GM18505 (cell line): ENCODE measurements around the gene SHISA6.

Source experiments
- ATAC-seq: cut with Tn5 transposase; IDR thresholded peaks from one replicate; pipeline ENCODE4 v1.9.1; 2021; ENCODE audit not compliant: unreplicated experiment
- POLR2A ChIP-seq: IDR thresholded peaks from 4 replicates; pipeline ENCODE4 v1.6.1; 2011; ENCODE audit warnings: borderline replicate concordance; ENCODE audit not compliant: insufficient read depth, insufficient read length; ENCODE audit errors: extremely low read depth

The SHISA6 gene

DNA sequence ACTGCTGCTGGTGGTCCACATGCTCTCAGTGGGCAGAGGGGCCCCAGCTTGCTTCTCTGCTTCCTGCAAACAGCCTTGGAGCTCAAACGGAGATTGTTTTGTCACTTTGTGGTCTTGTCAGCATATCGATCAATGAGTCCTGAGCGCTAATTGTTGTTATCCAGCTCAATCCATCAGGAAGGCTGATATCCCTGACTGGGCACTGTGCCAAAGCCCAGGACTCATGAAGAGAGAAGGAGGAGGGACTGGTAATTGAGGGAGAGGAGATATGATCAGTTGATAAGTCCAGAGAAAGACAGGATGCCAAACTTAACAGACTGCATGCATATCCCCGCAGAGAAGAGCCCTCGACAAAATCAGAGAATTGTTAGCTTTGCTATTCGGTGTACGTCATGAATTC lies 298.6 kb downstream of the SHISA6 start:
- no peak for TF ChIP-seq POLR2A
- ATAC-seq, result no peak

- no peak for ATAC-seq
- no peak for TF ChIP-seq POLR2A
Measured at GRCh38 chr17:11545002-11545401, 304.0 kb downstream of the SHISA6 start.

- ATAC-seq, result no peak
- no peak for TF ChIP-seq POLR2A
Measured at GRCh38 chr17:11545696-11546095, 304.7 kb downstream of the SHISA6 start.

GRCh38 chr17:11547853-11548252 lies 306.8 kb downstream of the SHISA6 start:
- no peak for TF ChIP-seq POLR2A
- ATAC-seq, result no peak

- no peak for ATAC-seq
- no peak for TF ChIP-seq POLR2A
Measured at GRCh38 chr17:11548398-11548797, 307.4 kb downstream of the SHISA6 start.

DNA sequence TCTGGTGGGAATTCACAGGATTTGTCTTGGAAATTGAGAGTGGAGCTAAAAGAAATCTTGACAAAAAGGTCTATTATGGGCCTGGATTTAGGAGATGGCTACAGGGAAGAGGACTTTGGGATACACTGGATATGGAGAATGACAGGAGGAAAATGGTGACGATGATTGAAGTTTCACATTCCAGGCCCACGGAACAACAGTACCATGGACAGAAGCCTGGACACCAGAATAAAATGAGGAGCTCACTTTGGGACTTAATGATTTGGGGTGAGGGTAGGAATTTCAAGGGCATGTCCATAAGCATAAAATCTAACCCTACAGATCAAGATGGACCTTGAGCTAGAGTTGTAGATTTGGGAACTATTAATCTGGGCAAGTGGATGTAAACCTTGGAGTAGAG lies 309.4 kb downstream of the SHISA6 start:
- no peak for ATAC-seq
- no peak for TF ChIP-seq POLR2A

DNA sequence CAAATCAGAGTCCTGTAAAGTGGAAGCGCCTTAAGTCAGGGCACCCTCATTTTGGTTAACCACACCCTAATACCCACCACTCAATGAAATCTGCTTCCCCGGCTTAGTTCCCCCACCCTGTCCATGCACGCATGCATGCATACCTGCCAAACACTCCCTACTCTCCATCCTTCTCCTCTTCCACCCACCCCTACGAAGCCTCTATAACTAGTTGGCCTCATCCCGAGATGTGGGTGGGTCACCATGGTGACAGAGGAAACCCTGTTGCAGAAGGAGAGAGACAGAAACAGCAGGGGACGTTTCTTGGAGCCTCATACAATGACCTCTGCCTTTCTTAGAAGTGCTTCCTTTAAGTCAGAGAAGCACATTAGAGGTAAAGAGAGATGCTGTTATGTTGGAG lies 310.4 kb downstream of the SHISA6 start:
- ATAC-seq, result no peak
- TF ChIP-seq POLR2A, result no peak

DNA sequence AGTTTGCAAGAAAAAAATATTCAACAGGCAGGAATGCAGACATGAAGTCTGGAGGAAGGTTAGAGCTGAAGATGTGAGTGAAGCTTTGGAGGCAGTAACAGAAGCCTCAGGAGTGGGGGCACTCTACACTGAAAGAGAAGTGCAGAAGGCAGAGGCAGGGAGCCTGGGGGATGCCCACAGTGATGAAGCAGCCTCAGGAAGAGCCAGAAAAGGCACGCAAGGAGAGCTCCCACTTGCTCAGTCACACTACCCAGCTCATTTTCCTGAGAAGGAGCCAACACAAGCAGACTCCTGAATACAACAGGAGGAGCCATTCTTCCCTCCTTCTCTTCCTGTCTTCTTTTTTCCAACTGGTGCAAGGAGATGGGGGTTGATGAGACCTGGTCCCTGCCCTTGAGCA lies 312.1 kb downstream of the SHISA6 start:
- ATAC-seq, result no peak
- no peak for TF ChIP-seq POLR2A

DNA sequence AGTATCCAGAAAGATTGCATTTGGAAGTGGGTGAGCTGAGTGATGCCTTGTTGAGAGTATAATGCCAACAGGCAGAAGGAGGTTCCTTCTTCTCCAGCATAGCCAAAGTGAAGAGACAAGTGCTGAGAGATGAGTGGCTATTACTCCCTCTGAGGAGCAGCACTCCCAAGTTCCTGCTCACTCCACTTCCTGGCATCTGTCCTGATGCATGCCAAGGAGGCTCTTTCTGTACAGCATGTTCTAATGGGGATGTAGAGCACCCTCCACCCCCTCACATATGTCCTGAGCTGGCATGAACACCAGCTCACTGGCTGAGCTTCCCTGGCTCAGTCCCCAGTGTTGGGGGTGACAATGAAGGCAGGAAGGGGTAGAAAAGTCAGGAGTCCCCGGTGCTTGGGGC lies 313.0 kb downstream of the SHISA6 start:
- ATAC-seq, result no peak
- no peak for TF ChIP-seq POLR2A

DNA sequence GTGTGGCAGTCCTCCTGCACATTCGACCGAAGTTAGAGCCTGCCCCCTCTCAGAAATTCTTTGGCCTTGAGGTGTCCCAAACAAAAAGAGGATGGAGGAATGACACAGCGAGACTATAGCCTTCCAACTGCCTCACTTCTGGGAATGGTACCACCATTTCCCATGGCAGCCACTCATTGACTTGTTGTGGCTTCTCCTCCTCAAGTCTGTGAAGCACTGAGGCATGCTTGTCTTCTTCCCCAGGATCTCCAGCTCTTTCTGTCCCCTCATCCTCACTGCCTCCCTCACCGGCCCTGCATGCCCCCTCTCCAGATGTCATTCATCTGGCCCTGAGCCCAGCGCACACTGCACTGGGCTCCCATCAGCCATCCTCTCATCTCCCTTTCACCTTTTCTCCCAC lies 313.5 kb downstream of the SHISA6 start:
- TF ChIP-seq POLR2A, result no peak
- no peak for ATAC-seq

DNA sequence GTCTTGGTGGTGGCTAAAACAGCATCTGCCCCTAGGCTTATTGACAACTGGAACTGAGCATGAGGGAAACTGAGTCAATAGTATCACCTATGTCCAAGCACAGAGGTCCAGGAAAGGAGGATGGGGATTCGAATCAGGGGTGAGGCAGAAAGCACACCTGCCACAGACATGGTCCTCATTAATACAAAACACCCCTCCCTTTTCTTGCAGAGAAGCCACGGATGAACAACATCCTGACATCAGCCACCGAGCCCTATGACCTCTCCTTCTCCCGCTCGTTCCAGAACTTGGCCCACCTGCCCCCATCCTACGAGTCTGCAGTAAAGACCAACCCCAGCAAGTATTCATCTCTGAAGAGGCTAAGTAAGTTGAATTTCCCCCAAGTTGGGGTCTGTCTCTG lies 314.5 kb downstream of the SHISA6 start:
- ATAC-seq, result no peak
- no peak for TF ChIP-seq POLR2A

GRCh38 chr17:11557727-11558452 lies 316.9 kb downstream of the SHISA6 start:
- ATAC-seq, result no peak
- TF ChIP-seq POLR2A, result no peak

DNA sequence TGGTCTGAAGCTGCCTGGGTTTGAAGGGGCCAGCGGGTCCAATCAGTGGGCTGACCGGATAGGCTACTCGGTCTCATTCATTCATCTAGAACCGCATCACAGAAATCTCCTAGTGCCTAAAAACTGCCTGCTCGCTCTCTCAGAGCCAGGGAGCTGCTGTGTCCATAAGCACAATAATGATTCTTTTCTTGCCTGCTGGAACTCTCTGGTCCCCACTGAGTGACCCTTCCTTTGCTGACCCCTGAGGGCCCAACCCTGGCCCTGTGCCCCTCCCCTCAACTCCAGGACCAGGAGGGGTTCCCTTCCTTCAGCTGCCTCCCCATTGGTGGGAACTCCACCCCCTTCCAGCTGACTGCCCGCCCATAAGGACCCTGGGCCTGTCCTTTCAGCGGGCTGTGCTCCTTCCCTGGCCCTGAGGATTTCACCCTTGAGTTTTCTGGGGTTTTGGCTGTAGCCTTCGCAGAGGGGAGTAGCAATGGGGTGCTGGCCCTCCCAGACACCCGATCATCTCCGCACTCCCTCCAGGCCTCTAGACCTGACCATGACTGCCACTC lies 317.7 kb downstream of the SHISA6 start:
- no peak for TF ChIP-seq POLR2A
- ATAC-seq, result no peak

GRCh38 chr17:11559601-11560000 lies 318.6 kb downstream of the SHISA6 start:
- ATAC-seq, result no peak
- TF ChIP-seq POLR2A, result no peak

- ATAC-seq, result no peak
- no peak for TF ChIP-seq POLR2A
Measured at GRCh38 chr17:11561281-11561680, 320.3 kb downstream of the SHISA6 start.

- no peak for TF ChIP-seq POLR2A
- no peak for ATAC-seq
Measured at GRCh38 chr17:11561702-11562101, 320.7 kb downstream of the SHISA6 start.
